Vagina (tissue), 2 donors: ENCODE data around the gene MEA1.

Source experiments
- POLR2A ChIP-seq, 2 donors: fragments of 450-650 bp; IDR thresholded peaks; one replicate each; pipeline ENCODE4 v1.6.1; 2017; ENCODE audit warnings: antibody characterized with exemption in 2 of 2, mild to moderate bottlenecking in 2 of 2, moderate library complexity in 2 of 2
- POLR2AphosphoS5 ChIP-seq, 2 donors: sonication (generic); formaldehyde crosslinking; IDR thresholded peaks; one replicate each; pipeline ENCODE4 v1.9.0; 2017; ENCODE audit warnings: antibody characterized with exemption in 2 of 2, mild to moderate bottlenecking in 2 of 2, low read depth in 1 of 2; ENCODE audit not compliant: insufficient read depth in 1 of 2
- TF ChIP-seq, protein P1 (sequence below), 3 experiments: fragments of 450-650 bp in 2 of 3; fragments of 200-600 bp in 1 of 3; sonication (generic) in 1 of 3; IDR thresholded peaks; one replicate each; pipeline ENCODE4 v1.5.1; 2017 to 2019; ENCODE audit warnings: antibody characterized with exemption in 3 of 3, mild to moderate bottlenecking in 2 of 3, moderate library complexity in 2 of 3

DNA sequence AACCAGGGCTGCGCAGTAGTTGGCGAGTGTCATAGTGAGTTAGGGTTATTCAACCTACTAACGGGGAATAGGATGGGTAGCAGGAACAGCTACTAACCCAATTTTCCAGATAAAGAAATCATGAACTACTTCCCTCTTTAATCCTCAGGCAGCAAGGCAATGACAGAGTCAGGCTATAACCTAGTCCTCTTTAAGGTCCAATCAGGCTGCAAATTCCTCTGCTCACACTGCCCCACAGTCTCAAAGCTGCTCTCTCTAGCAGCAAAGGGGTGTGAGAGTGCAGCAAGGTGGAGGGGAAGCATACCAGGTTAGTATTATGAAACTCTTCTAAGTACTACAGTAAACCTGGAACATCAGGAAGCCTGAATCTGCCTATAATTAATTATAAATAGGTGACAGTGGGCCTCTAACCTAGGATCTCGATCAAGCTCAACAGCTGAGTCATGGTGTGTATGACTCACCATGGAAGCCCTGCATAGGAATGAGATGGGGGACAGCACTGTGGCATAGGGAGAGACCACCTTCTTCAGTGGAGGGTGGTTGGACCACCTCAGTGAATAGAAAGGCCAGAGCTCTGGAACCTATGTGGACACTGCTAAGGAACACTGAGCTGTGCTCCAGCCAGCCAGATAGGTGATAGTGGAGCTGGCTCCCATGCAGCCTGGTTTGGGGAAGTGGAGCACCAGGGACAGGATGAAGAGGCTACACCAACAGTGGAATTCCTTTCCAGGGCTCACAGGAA is 42.7 kb downstream of the MEA1 start:
- TF ChIP-seq, protein P1, sequence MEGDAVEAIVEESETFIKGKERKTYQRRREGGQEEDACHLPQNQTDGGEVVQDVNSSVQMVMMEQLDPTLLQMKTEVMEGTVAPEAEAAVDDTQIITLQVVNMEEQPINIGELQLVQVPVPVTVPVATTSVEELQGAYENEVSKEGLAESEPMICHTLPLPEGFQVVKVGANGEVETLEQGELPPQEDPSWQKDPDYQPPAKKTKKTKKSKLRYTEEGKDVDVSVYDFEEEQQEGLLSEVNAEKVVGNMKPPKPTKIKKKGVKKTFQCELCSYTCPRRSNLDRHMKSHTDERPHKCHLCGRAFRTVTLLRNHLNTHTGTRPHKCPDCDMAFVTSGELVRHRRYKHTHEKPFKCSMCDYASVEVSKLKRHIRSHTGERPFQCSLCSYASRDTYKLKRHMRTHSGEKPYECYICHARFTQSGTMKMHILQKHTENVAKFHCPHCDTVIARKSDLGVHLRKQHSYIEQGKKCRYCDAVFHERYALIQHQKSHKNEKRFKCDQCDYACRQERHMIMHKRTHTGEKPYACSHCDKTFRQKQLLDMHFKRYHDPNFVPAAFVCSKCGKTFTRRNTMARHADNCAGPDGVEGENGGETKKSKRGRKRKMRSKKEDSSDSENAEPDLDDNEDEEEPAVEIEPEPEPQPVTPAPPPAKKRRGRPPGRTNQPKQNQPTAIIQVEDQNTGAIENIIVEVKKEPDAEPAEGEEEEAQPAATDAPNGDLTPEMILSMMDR (IDR thresholded peaks at IDR 0.05), result no peak
- TF ChIP-seq POLR2A (IDR thresholded peaks at IDR 0.05) (no peak), POLR2AphosphoS5 (IDR thresholded peaks at IDR 0.05; ENCODE audit: insufficient read depth in 1 of 2, low read depth in 1 of 2) (no peak)
